Omental fat pad (tissue), 4 donors: ENCODE results near the gene HOXA11. TPM values are rescaled to one million over a fixed set of nuclear protein-coding genes. Genes with fewer than 3 reads are reported as not detected.

ENCODE experiments used
- ATAC-seq: fragments of 150-250 bp; one replicate; pipeline ENCODE4 v1.9.1; 2016; ENCODE audit warnings: mild to moderate bottlenecking, moderate library complexity; ENCODE audit not compliant: low FRiP score
- DNase-seq: peaks from one replicate; pipeline ENCODE4 v3.0.0-alpha.2; 2019; ENCODE audit warnings: low spot score
- CTCF ChIP-seq, 3 donors: fragments of 450-650 bp; IDR thresholded peaks; one replicate each; pipeline ENCODE4 v1.5.1; 2016 to 2017; ENCODE audit warnings: antibody characterized with exemption in 3 of 3, mild to moderate bottlenecking in 3 of 3, moderate library complexity in 2 of 3
- total RNA-seq, 4 donors: library from RNA; depleted of rRNA; stranded (reverse); fragments of >200 nt; gene quantifications; one replicate each; pipeline ENCODE4 v1.1.0, GENCODE V29; 2016

HOXA11 gene
- total RNA-seq, 4 donors from 2014 or later: not detected

- ATAC-seq (peak; percentile 52), DNase-seq (no peak)
These were observed 7.7 kb upstream of the HOXA11 start for GRCh38 chr7:27192546-27193334.

GRCh38 chr7:27191833-27192545, 7.0 kb upstream of the HOXA11 start:
- no peak for ATAC-seq
- TF ChIP-seq CTCF (IDR thresholded peaks at IDR 0.05): no peak
- no peak for DNase-seq

More at GRCh38 chr7:27192546-27193334, 7.7 kb upstream of the HOXA11 start:
- TF ChIP-seq CTCF (IDR thresholded peaks at IDR 0.05): no peak

- DNase-seq (peak; percentile 14), ATAC-seq (no peak)
- TF ChIP-seq CTCF (IDR thresholded peaks at IDR 0.05): no peak
These were observed 6.2 kb upstream of the HOXA11 start for GRCh38 chr7:27191161-27191731.

- ATAC-seq (no peak), DNase-seq (no peak)
- no peak for TF ChIP-seq CTCF (IDR thresholded peaks at IDR 0.05)
These were observed 5.1 kb upstream of the HOXA11 start for GRCh38 chr7:27189997-27190748.

- DNase-seq: peak; percentile 15
- no peak for ATAC-seq
- TF ChIP-seq CTCF (IDR thresholded peaks at IDR 0.05): no peak
These were observed 4.4 kb upstream of the HOXA11 start for GRCh38 chr7:27189295-27189996.
